Duodenal mucosa (tissue), 2 donors: ENCODE measurements around the gene ARHGAP12.
A peak's percentile ranks its signal among the peaks of the same experiment; 100 is the strongest.

Source experiments
- H3K27ac ChIP-seq: one replicate; pipeline ENCODE4 v1.7.0; 2013; ENCODE audit warnings: low read depth, low read length
- H3K27me3 ChIP-seq, 2 donors: one replicate each; pipeline ENCODE4 v1.7.0; 2013; ENCODE audit warnings: low read length in 2 of 2, control low read depth in 1 of 2; ENCODE audit not compliant: insufficient read depth in 2 of 2, control insufficient read depth in 1 of 2
- H3K36me3 ChIP-seq, 2 donors: one replicate each; pipeline ENCODE4 v1.7.0; 2013; ENCODE audit warnings: low read length in 2 of 2, control low read depth in 1 of 2; ENCODE audit not compliant: insufficient read depth in 2 of 2, control insufficient read depth in 1 of 2
- H3K4me1 ChIP-seq, 2 donors: one replicate each; pipeline ENCODE4 v1.7.0; 2013; ENCODE audit warnings: low read length in 2 of 2, control low read depth in 1 of 2; ENCODE audit not compliant: insufficient read depth in 2 of 2, control insufficient read depth in 1 of 2
- H3K4me3 ChIP-seq, 2 donors: one replicate each; pipeline ENCODE4 v1.7.0; 2013; ENCODE audit warnings: low read length in 2 of 2, low read depth in 1 of 2
- H3K9ac ChIP-seq, 2 donors: one replicate each; pipeline ENCODE4 v1.7.0; 2013; ENCODE audit warnings: low read length in 2 of 2, low read depth in 1 of 2
- H3K9me3 ChIP-seq, 2 donors: one replicate each; pipeline ENCODE4 v1.7.0; 2013; ENCODE audit warnings: low read length in 2 of 2, control low read depth in 1 of 2; ENCODE audit not compliant: control insufficient read depth in 1 of 2

ARHGAP12 gene

GRCh38 chr10:31808258-31809218 is 120.1 kb downstream of the ARHGAP12 start:
- Histone ChIP-seq H3K4me3 (peak overlapping the region; percentile 53 to 56), H3K9ac (peak overlapping the region in 1 of 2 donors; percentile 54), H3K9me3 (no peaks in the 10 kb centered on the region), H3K27ac (peak overlapping the region; percentile 41), H3K36me3 (peaks cover 0 to 7% of the 10 kb centered on the region in 2 donors), H3K27me3 (no peaks in the 10 kb centered on the region), H3K4me1 (no peaks in the 10 kb centered on the region)

- H3K27ac ChIP-seq = no peak overlapping the region
- H3K4me1 ChIP-seq = no peaks in the 10 kb centered on the region
- no peak overlapping the region for H3K9ac ChIP-seq
- H3K27me3 ChIP-seq = no peaks in the 10 kb centered on the region
- peaks cover 0 to 5% of the 10 kb centered on the region in 2 donors for H3K36me3 ChIP-seq
- H3K4me3 ChIP-seq = no peak overlapping the region
- no peaks in the 10 kb centered on the region for H3K9me3 ChIP-seq
Measured at GRCh38 chr10:31804352-31804810, 124.2 kb downstream of the ARHGAP12 start.

GRCh38 chr10:31803606-31804351 is 124.9 kb downstream of the ARHGAP12 start:
- no peak overlapping the region for H3K4me3 ChIP-seq
- no peaks in the 10 kb centered on the region for H3K27me3 ChIP-seq
- peaks cover 0 to 5% of the 10 kb centered on the region in 2 donors for H3K36me3 ChIP-seq
- H3K27ac ChIP-seq = no peak overlapping the region
- no peaks in the 10 kb centered on the region for H3K4me1 ChIP-seq
- H3K9me3 ChIP-seq = no peaks in the 10 kb centered on the region
- no peak overlapping the region for H3K9ac ChIP-seq

- H3K36me3 ChIP-seq = no peaks in the 10 kb centered on the region
- H3K9me3 ChIP-seq = no peaks in the 10 kb centered on the region
- H3K4me1 ChIP-seq = no peaks in the 10 kb centered on the region
- H3K9ac ChIP-seq = no peak overlapping the region
- H3K4me3 ChIP-seq = no peak overlapping the region
- no peaks in the 10 kb centered on the region for H3K27me3 ChIP-seq
- no peak overlapping the region for H3K27ac ChIP-seq
Measured at GRCh38 chr10:31799181-31799580, 129.4 kb downstream of the ARHGAP12 start.

- no peaks in the 10 kb centered on the region for H3K27me3 ChIP-seq
- no peaks in the 10 kb centered on the region for H3K36me3 ChIP-seq
- no peak overlapping the region for H3K9ac ChIP-seq
- no peak overlapping the region for H3K4me3 ChIP-seq
- no peaks in the 10 kb centered on the region for H3K9me3 ChIP-seq
- no peaks in the 10 kb centered on the region for H3K4me1 ChIP-seq
- H3K27ac ChIP-seq = no peak overlapping the region
Measured at GRCh38 chr10:31792745-31793144, 135.9 kb downstream of the ARHGAP12 start.

GRCh38 chr10:31789555-31789954 is 139.1 kb downstream of the ARHGAP12 start:
- H3K27ac ChIP-seq = no peak overlapping the region
- no peak overlapping the region for H3K9ac ChIP-seq
- H3K4me3 ChIP-seq = no peak overlapping the region
- H3K27me3 ChIP-seq = no peaks in the 10 kb centered on the region
- no peaks in the 10 kb centered on the region for H3K4me1 ChIP-seq
- H3K36me3 ChIP-seq = no peaks in the 10 kb centered on the region
- no peaks in the 10 kb centered on the region for H3K9me3 ChIP-seq

- H3K9me3 ChIP-seq = no peaks in the 10 kb centered on the region
- no peaks in the 10 kb centered on the region for H3K27me3 ChIP-seq
- H3K9ac ChIP-seq = no peak overlapping the region
- no peak overlapping the region for H3K4me3 ChIP-seq
- no peaks in the 10 kb centered on the region for H3K4me1 ChIP-seq
- no peaks in the 10 kb centered on the region for H3K36me3 ChIP-seq
- H3K27ac ChIP-seq = no peak overlapping the region
Measured at GRCh38 chr10:31782701-31783100, 145.9 kb downstream of the ARHGAP12 start.

- H3K9me3 ChIP-seq = no peaks in the 10 kb centered on the region
- no peak overlapping the region for H3K4me3 ChIP-seq
- no peak overlapping the region for H3K9ac ChIP-seq
- no peaks in the 10 kb centered on the region for H3K36me3 ChIP-seq
- no peaks in the 10 kb centered on the region for H3K4me1 ChIP-seq
- no peak overlapping the region for H3K27ac ChIP-seq
- H3K27me3 ChIP-seq = no peaks in the 10 kb centered on the region
Measured at GRCh38 chr10:31780717-31781116, 147.9 kb downstream of the ARHGAP12 start.

GRCh38 chr10:31778627-31779026 is 150.0 kb downstream of the ARHGAP12 start:
- H3K27ac ChIP-seq = no peak overlapping the region
- no peaks in the 10 kb centered on the region for H3K27me3 ChIP-seq
- H3K4me1 ChIP-seq = no peaks in the 10 kb centered on the region

GRCh38 chr10:31776159-31776558 is 152.5 kb downstream of the ARHGAP12 start:
- Histone ChIP-seq H3K4me3 (no peak overlapping the region), H3K4me1 (no peaks in the 10 kb centered on the region), H3K9me3 (no peaks in the 10 kb centered on the region), H3K36me3 (no peaks in the 10 kb centered on the region), H3K27me3 (no peaks in the 10 kb centered on the region), H3K27ac (no peak overlapping the region), H3K9ac (no peak overlapping the region)

More at GRCh38 chr10:31778627-31779026, 150.0 kb downstream of the ARHGAP12 start:
- H3K36me3 ChIP-seq = no peaks in the 10 kb centered on the region
- H3K9ac ChIP-seq = no peak overlapping the region
- no peaks in the 10 kb centered on the region for H3K9me3 ChIP-seq
- H3K4me3 ChIP-seq = no peak overlapping the region
